ENCODE measurements around the gene MAP4K2. TPM values are rescaled to one million over a fixed set of nuclear protein-coding genes. Genes with fewer than 3 reads are reported as not detected.

MAP4K2 gene
- total RNA-seq, 1 donor from 2014 or later: 13.2 TPM

- DNase-seq (ENCODE audit: low read depth): no peak
These were observed 10.8 kb upstream of the MAP4K2 start for GRCh38 chr11:64813826-64814225.

GRCh38 chr11:64810891-64811272 is 7.9 kb upstream of the MAP4K2 start:
- DNase-seq (ENCODE audit: low read depth): no peak

DNA sequence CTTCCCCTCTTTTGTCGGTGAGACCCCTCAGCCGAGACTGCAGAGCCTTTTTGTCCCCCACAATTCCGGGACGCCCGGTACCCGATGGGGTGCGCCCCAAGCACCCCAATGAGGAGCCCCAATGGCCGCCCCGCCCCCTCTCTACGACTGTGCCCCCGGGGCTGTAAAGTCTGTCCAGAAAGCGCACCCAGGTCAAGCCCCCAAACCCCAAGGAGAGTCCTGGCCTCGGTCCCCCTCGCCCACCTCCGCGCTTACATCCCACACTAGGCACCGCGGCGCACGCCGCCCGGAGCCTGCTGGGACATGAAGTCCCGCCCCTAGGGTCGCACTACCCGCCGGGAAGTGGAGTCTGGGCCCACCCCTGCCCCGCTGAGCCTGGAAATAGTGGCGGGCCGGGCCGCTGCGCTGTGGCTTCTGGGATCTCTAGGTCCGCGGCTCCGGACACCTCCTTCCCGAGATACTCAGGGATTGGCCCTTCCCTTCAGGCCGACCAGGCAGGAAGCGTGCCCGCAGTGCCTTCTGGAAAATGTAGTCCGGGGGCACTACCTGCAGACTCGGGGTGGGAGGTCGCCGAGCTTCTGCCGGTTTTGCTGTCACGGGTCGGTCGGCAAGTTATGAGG is 7.4 kb upstream of the MAP4K2 start, which contains the start of gene MEN1:
Gene MEN1 (minus strand): TSS at position 281 of the 620 bp plus-strand sequence. CDS start 442 bp downstream, outside the sequence.
- peak; percentile 90 for DNase-seq (ENCODE audit: low read depth)

- DNase-seq (ENCODE audit: low read depth): no peak
These were observed 6.8 kb upstream of the MAP4K2 start for GRCh38 chr11:64809781-64810241.

GRCh38 chr11:64805481-64805880 is 2.5 kb upstream of the MAP4K2 start:
- DNase-seq (ENCODE audit: low read depth): no peak

DNA sequence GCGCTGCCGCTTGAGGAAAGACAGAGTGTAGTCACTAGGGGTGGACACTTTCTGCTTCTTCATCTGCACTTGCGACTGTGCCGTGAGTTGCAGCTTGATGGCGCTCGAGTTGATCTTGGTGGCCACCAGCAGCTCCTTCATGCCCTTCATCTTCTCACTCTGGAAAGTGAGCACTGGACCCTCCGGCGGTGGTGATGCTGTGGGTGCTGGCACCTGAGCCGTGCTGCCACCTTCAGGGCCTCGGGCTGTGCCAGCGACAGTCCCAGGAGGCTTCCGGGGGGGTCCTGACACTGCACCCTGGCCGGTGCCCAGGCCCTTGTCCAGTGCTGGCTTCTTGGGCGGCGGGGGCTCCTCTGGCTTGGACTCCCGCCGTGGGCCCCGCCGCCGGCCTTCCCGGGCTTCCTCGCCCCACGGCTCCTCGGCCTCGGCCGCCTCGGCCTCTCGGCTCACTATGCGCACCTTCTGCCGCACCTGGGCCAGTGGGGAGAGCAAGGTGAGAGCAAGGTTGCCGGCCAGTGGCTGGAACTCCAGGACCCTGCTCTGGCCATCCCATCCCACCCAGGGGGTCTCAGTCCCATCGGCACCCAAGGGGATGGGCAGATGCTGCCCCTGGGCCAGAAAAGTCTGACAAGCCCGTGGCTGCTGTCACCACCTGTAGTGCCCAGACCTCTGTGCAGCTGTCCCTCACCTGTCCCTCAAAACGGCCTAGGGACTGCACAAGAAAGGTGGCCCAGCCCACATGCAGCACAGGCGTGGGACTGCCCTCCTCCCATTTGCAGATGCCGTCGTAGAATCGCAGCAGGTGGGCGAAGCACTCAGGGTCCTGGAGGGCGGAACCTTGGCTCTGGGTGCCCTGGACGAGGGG is 1.6 kb upstream of the MAP4K2 start:
- DNase-seq (ENCODE audit: low read depth): no peak

- DNase-seq (ENCODE audit: low read depth): no peak
These were observed 882 bp upstream of the MAP4K2 start for GRCh38 chr11:64803846-64804345.

GRCh38 chr11:64802370-64803157 is 450 bp downstream of the MAP4K2 start:
- no peak for DNase-seq (ENCODE audit: low read depth)

DNA sequence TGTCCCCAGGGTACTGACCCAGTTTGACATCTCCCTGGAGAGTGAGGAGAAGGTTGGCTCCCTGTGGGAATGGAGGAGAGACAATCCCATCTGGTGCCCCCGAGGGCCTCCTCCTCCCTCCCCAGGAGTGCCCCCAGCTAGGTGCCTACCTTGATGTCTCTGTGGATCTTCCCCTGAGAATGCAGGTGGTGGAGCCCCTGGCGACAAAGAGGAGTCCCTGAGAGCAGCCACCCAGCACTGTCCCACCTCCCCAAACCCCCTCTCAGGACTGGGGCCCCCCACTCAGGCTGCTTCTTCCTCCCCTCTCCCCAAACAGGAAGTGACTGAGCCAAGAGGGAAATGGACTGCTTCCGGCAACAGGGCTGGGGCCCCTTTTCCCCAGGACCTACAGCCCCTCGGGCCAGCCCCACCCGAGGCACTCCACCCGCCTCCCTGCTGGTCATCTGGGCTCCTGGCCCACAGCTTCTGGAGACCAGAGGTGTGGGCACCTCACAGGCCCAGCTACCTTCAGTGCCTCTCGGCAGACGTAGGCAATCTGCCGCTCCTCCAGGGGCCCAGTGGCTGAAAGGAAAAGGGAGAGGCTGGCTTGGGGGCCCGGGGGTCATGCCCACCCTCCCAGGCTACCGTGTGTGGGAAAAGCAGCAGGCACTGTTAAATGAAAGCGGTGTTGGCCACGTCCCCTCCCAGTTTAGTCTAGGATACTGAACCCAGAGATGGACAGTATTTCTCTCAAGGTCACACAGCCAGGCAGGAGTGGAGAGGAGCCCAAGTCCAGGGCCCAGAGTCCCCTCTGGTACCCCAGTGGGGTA is 1.2 kb downstream of the MAP4K2 start:
- DNase-seq (ENCODE audit: low read depth): no peak

DNA sequence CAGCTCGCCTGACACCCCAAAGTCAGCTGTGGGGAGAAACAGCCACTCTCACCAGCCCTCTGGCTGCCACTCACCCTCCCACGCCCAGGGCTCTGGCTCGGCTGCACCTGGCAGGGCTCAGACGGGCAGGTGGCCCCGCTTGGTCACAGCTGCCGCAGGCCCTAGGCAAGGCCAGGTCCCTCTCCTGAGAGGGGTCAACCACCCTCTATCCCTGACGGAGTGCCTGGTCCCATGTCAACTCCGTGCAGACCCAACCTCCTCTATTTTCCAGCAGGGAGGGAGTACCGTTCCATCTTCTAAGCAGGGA is 1.9 kb downstream of the MAP4K2 start:
- no peak for DNase-seq (ENCODE audit: low read depth)

DNA sequence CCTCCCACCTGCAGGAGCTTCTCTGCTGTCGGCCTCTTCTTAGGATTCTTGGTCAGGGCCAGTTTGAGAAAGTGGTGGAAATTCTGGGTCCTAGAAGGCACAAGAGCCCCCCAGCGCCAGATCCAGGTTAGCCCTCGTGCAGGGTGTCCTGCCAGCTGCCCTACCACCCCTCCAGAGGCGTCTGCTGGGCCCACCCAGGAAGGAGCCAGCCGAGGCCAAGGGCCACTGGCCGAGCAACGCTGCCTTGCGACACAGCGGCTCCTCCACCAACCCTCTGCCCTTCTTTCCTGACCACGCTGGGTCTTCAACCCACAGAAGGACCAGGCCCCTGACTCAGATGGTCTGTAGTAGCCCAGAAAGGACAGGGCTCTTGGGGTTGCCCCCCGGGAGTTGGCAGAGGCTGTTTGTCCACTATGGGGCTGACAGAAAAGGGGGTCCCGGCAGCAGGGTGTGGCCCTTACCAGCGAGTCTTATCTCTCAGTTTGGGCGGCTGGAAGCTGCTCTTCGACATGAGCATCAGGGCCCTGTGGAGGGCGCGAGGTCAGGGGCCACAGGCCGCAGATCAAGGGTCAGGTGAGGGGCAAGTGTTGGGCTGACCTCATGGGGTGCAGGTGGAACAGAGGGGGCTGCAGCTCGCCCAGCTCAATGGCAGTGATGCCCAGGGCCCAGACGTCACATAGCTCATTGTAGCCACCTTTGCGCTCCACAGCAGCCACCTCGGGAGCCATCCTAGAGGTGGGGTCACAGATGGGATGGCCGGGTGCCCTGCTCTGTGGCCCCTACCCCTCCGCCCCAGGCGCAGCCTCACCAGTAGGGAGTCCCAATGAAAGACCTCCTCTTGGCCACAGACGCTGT is 2.5 kb downstream of the MAP4K2 start:
- no peak for DNase-seq (ENCODE audit: low read depth)

GRCh38 chr11:64799623-64800302 is 3.3 kb downstream of the MAP4K2 start:
- DNase-seq (ENCODE audit: low read depth): no peak

DNA sequence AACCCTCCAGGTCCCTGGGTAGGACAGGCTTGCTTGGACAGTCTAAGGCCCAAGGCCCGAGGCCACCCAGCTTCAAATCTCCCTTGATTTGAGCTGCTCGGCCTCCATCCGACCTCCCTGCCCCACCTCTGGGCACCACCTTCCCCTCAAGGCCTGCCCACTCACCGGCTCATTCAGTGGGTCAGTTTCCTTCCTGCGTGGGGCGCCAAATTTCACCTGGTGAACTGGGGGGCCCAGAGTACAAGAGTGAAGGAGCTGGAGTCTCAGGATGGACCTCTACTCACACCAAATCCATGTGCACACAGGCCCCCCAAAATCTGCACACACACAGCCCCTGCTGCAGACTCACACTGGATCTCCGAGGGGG is 3.8 kb downstream of the MAP4K2 start:
- no peak for DNase-seq (ENCODE audit: low read depth)

DNA sequence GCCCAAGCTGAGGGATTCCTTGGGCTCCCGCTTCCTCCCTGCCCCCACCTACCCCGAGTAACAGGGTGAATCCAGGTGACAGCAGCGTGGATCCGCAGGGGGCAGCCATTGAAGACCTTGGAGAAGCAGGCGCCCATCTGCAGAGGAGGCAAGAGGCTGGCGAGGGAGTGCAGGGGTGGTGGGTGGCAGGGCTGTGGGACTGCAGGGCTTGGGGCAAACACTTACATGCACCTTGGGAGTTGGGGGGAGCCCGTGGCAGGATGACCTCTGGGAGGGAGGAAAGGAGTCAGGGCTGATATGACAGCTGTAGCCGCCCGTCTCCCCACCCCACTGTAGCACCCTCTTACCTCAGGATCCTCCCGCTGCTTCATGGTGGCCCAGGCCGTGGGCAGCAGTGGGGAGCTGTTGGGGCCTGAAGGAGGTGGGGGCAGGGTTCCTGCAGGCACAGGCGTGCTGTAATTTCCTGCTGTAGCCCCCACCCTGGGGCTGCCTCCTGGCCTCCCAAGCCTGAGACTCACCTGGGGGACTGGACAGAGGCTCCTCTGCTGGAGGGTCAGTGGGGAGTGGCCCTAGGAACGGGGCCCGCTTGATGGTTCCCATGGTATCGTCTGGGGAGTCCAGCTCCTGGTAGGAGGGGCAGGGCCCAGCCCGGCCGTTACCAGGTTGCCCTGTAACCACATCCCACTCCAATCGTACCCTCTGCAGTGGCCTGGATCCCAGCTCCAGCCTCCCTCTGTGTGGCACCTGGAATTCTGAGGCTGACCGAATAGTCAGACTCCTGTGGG is 6.1 kb downstream of the MAP4K2 start:
- DNase-seq (ENCODE audit: low read depth): no peak

- no peak for DNase-seq (ENCODE audit: low read depth)
These were observed 6.8 kb downstream of the MAP4K2 start for GRCh38 chr11:64796047-64796756.

DNA sequence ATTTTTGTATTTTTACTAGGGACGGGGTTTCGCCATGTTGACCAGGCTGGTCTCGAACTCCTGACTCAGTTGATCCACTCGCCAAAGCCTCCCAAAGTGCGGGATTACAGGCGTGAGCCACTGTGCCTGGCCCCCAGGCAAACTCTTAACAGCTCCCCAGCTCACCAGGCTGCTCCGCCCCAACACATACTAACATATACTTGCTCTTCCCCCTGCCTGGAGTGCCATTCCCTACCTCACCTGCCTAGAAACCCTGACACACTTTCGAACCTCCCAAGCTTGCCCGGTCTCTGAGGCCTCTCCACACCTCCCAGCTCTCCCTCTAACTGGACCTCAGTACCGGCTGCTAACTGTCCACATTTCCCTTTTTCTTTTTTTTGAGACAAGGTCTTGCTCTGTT is 8.5 kb downstream of the MAP4K2 start:
- DNase-seq (ENCODE audit: low read depth): no peak

GRCh38 chr11:64793271-64794160 is 9.5 kb downstream of the MAP4K2 start:
- no peak for DNase-seq (ENCODE audit: low read depth)

Data from renal cortical epithelial cell (primary cell).